CD14-positive monocyte (primary cell): Measurements from ENCODE around the gene GABRG3. TPM values are rescaled to one million over a fixed set of nuclear protein-coding genes. Genes with fewer than 3 reads are reported as not detected.

Experiments used
- DNase-seq, 3 donors: peaks; one replicate each; pipeline ENCODE4 v3.0.0-alpha.2; 2011 to 2022
- H2AFZ ChIP-seq: 2 replicates; pipeline ENCODE4 v1.6.0; 2012; ENCODE audit warnings: mild to moderate bottlenecking, low read depth, low read length, inconsistent platforms; ENCODE audit not compliant: insufficient read depth, poor library complexity, severe bottlenecking
- H3K27ac ChIP-seq, 2 donors: 1 replicate in 1 of 2; 2 replicates in 1 of 2; pipeline ENCODE4 v1.5.1; 2012 to 2013; ENCODE audit warnings: low read length in 2 of 2, control low read depth in 1 of 2, inconsistent platforms in 1 of 2, low read depth in 1 of 2, mild to moderate bottlenecking in 1 of 2
- H3K27me3 ChIP-seq, 2 donors: one replicate each; pipeline versions ENCODE4 v1.6.0 to v1.6.1; 2011 to 2013; ENCODE audit warnings: low read length in 2 of 2; ENCODE audit not compliant: control insufficient read depth in 2 of 2, insufficient read depth in 2 of 2
- H3K36me3 ChIP-seq, 2 donors: replicated peaks in 1 of 2; 1 replicate in 1 of 2; 2 replicates in 1 of 2; pipeline versions ENCODE4 v1.5.1 to v1.6.1; 2012 to 2013; ENCODE audit warnings: low read length in 2 of 2, control low read depth in 1 of 2, inconsistent platforms in 1 of 2, mild to moderate bottlenecking in 1 of 2; ENCODE audit not compliant: insufficient read depth in 2 of 2, control insufficient read depth in 1 of 2
- H3K4me1 ChIP-seq, 2 donors: 1 replicate in 1 of 2; 2 replicates in 1 of 2; pipeline versions ENCODE4 v1.5.1 to v1.6.1; 2012 to 2013; ENCODE audit warnings: low read length in 2 of 2, control low read depth in 1 of 2, inconsistent platforms in 1 of 2, mild to moderate bottlenecking in 1 of 2, moderate library complexity in 1 of 2; ENCODE audit not compliant: insufficient read depth in 2 of 2, control insufficient read depth in 1 of 2
- H3K4me2 ChIP-seq: replicated peaks from 2 replicates; pipeline ENCODE3; 2012; ENCODE audit warnings: low read length, moderate library complexity, mild to moderate bottlenecking; ENCODE audit not compliant: poor library complexity, severe bottlenecking; ENCODE audit errors: extremely low read depth
- H3K4me3 ChIP-seq, 3 experiments: fragments of 200-600 bp in 1 of 3; sonication (generic) in 1 of 3; replicated peaks in 1 of 3; 1 replicate in 2 of 3; 2 replicates in 1 of 3; pipeline ENCODE4 v1.5.1; 2011 to 2013; ENCODE audit warnings: low read length in 3 of 3, mild to moderate bottlenecking in 3 of 3, control low read depth in 2 of 3, low read depth in 2 of 3, inconsistent platforms in 1 of 3, moderate library complexity in 1 of 3
- H3K79me2 ChIP-seq: 2 replicates; pipeline ENCODE4 v1.6.0; 2012; ENCODE audit warnings: mild to moderate bottlenecking, control low read depth, inconsistent platforms, low read length, moderate library complexity; ENCODE audit not compliant: insufficient read depth
- H3K9ac ChIP-seq: 2 replicates; pipeline ENCODE4 v1.6.0; 2017; ENCODE audit warnings: low read length, mild to moderate bottlenecking; ENCODE audit not compliant: insufficient read depth, poor library complexity, severe bottlenecking
- H3K9me3 ChIP-seq, 2 donors: replicated peaks in 1 of 2; 1 replicate in 1 of 2; 2 replicates in 1 of 2; pipeline versions ENCODE4 v1.5.1 to v1.6.1; 2012 to 2013; ENCODE audit warnings: low read length in 2 of 2, control low read depth in 1 of 2; ENCODE audit not compliant: control insufficient read depth in 1 of 2, insufficient read depth in 1 of 2
- H4K20me1 ChIP-seq: 2 replicates; pipeline ENCODE4 v1.6.0; 2012; ENCODE audit warnings: mild to moderate bottlenecking, low read length, control low read depth, moderate library complexity; ENCODE audit not compliant: insufficient read depth
- H3K27ac Mint-ChIP-seq, 7 donors: one replicate each; pipeline ENCODE4 v1.8.0; 2020; ENCODE audit warnings: mild to moderate bottlenecking in 7 of 7, mixed read lengths in 7 of 7, moderate library complexity in 6 of 7, inconsistent platforms in 2 of 7
- H3K27me3 Mint-ChIP-seq, 3 donors: one replicate each; pipeline ENCODE4 v1.8.0; 2021 to 2022; ENCODE audit warnings: low read depth in 3 of 3, mild to moderate bottlenecking in 3 of 3, mixed read lengths in 3 of 3, moderate library complexity in 3 of 3, inconsistent platforms in 1 of 3
- H3K36me3 Mint-ChIP-seq, 2 donors: one replicate each; pipeline ENCODE4 v1.8.0; 2020; ENCODE audit warnings: mixed read lengths in 2 of 2, inconsistent platforms in 1 of 2, mild to moderate bottlenecking in 1 of 2
- H3K4me1 Mint-ChIP-seq: one replicate; pipeline ENCODE4 v1.8.0; 2020; ENCODE audit warnings: mild to moderate bottlenecking, mixed read lengths
- H3K4me3 Mint-ChIP-seq, 2 donors: one replicate each; pipeline ENCODE4 v1.8.0; 2020; ENCODE audit warnings: mild to moderate bottlenecking in 2 of 2, mixed read lengths in 2 of 2, moderate library complexity in 1 of 2
- H3K9me3 Mint-ChIP-seq, 7 donors: one replicate each; pipeline ENCODE4 v1.8.0; 2020 to 2022; ENCODE audit warnings: mixed read lengths in 7 of 7, mild to moderate bottlenecking in 6 of 7, moderate library complexity in 6 of 7, inconsistent platforms in 2 of 7
- CTCF ChIP-seq: fragments of 200-600 bp; IDR thresholded peaks from one replicate; pipeline ENCODE4 v1.8.0; 2022; ENCODE audit warnings: antibody characterized with exemption, mild to moderate bottlenecking
- WGBS: methylation state at CpG from one replicate; pipeline ENCODE4 v1.1.5; 2013; ENCODE audit warnings: missing lambda C conversion rate; ENCODE audit not compliant: insufficient coverage; 5-methylcytosine and 5-hydroxymethylcytosine counted together
- intact Hi-C, 2 donors: fragments of 100-400 bp; cut with micrococcal nuclease; formaldehyde crosslinking; loops; one replicate each; pipeline versions ENCODE4 v1.15.0 to v1.15.1; 2023
- polyA plus RNA-seq, 3 donors: library from polyadenylated mRNA; depleted of rRNA in 1 of 3; unstranded in 2 of 3; stranded (reverse) in 1 of 3; fragments of 300-500 nt in 2 of 3; fragments of >200 nt in 1 of 3; fragmentation: Illumina TruSeq in 2 of 3; gene quantifications; 1 replicate in 2 of 3; 2 replicates in 1 of 3; pipeline ENCODE4 v1.2.3, GENCODE V29; 2012 to 2021

Gene GABRG3
- polyA plus RNA-seq, 3 donors = not detected

GRCh38 chr15:27317736-27318135 lies 346.8 kb downstream of the GABRG3 start:
- Mint-ChIP-seq H3K4me3 (no peak overlapping the region), H3K9me3 (peaks cover 2 to 22% (median 7%) of the 10 kb centered on the region in 7 donors), H3K27me3 (no peaks in the 10 kb centered on the region), H3K4me1 (no peaks in the 10 kb centered on the region), H3K36me3 (no peaks in the 10 kb centered on the region), H3K27ac (no peak overlapping the region)
- H3K27ac ChIP-seq = no peak overlapping the region
- DNase-seq = no peak
- WGBS = no CpG with 5 or more reads among the region's 5 CpGs
- no peak overlapping the region for H3K9ac ChIP-seq
- no peak for TF ChIP-seq CTCF
- H2AFZ ChIP-seq = no peak overlapping the region
- no peaks in the 10 kb centered on the region for H3K27me3 ChIP-seq
- intact Hi-C loops = no loop called here
- no peak overlapping the region for H3K4me2 ChIP-seq
- no peaks in the 10 kb centered on the region for H4K20me1 ChIP-seq
- no peaks in the 10 kb centered on the region for H3K36me3 ChIP-seq
- H3K79me2 ChIP-seq = no peaks in the 10 kb centered on the region
- H3K4me1 ChIP-seq = no peaks in the 10 kb centered on the region
- H3K9me3 ChIP-seq = peaks cover 27 to 30% of the 10 kb centered on the region in 2 donors
- no peak overlapping the region for H3K4me3 ChIP-seq

GRCh38 chr15:27323801-27324200 lies 352.8 kb downstream of the GABRG3 start:
- Histone ChIP-seq H3K27me3 (no peaks in the 10 kb centered on the region), H3K9me3 (peaks cover 38 to 44% of the 10 kb centered on the region in 2 donors), H4K20me1 (no peaks in the 10 kb centered on the region), H3K4me1 (no peaks in the 10 kb centered on the region), H3K36me3 (no peaks in the 10 kb centered on the region), H2AFZ (no peak overlapping the region), H3K79me2 (no peaks in the 10 kb centered on the region), H3K9ac (no peak overlapping the region), H3K4me3 (no peak overlapping the region), H3K27ac (no peak overlapping the region), H3K4me2 (no peak overlapping the region)
- no peak for TF ChIP-seq CTCF
- DNase-seq = no peak
- Mint-ChIP-seq H3K27me3 (peaks cover 0 to 3% (median 0%) of the 10 kb centered on the region in 3 donors), H3K27ac (no peak overlapping the region), H3K4me3 (no peak overlapping the region), H3K4me1 (no peaks in the 10 kb centered on the region), H3K36me3 (no peaks in the 10 kb centered on the region), H3K9me3 (peaks cover 4 to 30% (median 22%) of the 10 kb centered on the region in 7 donors)
- intact Hi-C loops = no loop called here
- WGBS = 78% methylated on average over 7 of the region's 9 CpGs
